ENCODE data around the gene FRY.
A peak's percentile ranks its signal among the peaks of the same experiment; 100 is the strongest.
"Not testable (repeated sequence)": the region's sequence is repeated elsewhere in the genome, so short reads cannot be mapped to it uniquely, and the experiment has no call there.

FRY gene

DNA sequence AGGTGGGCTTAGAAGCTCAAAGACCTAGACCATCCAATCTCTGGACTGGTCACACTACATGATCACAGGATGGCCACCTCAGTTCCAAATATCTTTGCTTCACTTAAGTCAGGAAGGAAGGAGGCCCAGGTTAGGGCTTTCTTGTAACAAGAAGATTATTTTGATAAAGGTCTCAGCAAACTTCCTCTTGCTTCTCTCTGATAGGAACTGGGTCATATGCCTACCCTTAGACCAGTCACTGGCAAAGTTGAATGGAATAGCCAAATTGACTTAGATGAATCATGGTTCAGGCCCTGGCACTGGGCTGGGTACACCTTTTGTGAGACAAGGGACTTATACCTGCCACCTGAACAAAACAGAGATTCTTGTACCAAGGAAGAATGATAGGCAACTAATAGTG is 11.0 kb downstream of the FRY start:
- DNase-seq, result no peak

DNA sequence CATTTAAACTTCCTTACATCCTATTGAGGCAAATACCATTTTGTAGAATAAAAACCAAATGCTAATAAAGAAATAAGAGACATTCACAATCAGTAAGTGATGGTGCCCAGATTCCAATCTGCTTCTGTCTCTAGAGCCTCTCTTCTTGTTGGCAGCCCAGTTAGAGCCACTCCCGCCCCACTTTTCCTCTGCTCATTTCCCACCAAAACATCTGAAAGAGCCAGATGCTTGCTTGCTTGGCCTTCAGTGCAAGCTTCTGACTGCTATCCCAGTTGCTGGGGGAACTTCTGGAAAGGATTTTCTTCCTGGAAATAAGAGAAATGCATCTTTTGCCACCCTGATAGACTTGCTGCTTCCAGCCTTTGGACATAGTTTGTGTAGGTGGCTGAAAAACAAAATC is 12.9 kb downstream of the FRY start:
- no peak for DNase-seq

GRCh38 chr13:32045537-32045936 is 14.0 kb downstream of the FRY start:
- DNase-seq, result no peak

GRCh38 chr13:32045982-32046785 is 14.6 kb downstream of the FRY start:
- DNase-seq, result no peak

DNA sequence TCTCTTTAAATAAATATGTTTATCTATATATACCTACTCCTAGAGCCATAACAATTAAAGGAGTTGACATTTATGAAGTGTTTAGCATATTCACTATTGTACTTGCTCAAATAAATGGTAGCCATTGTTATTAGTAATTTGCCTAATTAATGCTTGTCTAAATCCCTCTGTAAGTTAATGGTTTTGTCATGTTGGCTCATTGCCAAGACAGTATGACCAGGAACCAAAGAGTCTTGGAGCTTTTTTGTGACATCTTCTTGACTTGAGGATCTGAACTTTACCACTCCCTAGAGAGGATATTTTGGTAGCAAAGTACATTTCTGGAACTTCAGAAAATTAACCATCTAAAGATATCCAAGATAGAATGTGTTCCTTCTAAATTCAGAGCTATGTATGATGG is 15.5 kb downstream of the FRY start:
- DNase-seq, result no peak

GRCh38 chr13:32047793-32048192 is 16.2 kb downstream of the FRY start:
- no peak for DNase-seq

DNA sequence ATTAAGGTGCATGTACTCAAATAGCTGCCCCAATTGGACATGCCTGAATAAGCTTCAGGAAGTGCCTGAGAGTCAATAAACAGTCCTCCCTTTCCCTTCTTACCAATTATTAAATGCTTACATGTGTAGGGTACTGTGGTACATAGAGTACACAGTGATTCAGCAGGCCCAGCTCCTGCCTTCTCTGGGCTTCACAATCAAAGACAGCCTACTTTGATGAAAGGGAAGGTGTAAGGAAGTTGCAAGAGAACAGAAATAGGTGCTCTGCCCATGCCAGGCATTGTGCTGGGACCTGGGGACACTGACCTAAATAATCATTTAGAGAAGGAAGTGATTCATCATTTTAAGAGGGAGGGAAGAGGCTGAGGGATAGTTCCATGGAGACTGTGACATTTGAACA is 17.2 kb downstream of the FRY start:
- DNase-seq, result no peak

- DNase-seq, result no peak
Measured at GRCh38 chr13:32051156-32051555, 19.6 kb downstream of the FRY start.

- peak; percentile 93 for DNase-seq
Measured at GRCh38 chr13:32056316-32056715, 24.7 kb downstream of the FRY start.

DNA sequence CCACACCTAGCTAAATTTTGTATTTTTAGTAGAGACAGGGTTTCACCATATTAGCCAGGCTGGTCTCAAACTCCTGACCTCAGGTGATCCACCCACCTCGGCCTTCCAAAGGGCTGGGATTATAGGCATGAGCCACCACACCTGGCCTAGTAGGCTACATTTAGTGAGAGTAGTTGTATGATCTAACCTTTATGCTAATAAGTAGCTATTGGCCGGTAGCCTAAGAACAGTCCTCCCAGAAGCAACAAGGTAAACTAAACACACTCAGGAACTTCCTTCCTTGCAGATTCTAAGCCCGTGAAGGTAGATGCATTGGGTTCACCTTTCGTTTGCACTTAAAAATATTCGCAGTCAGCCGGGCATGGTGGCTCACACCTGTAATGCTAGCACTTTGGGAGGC is 25.8 kb downstream of the FRY start:
- DNase-seq, result not testable (repeated sequence)

- no peak for DNase-seq
Measured at GRCh38 chr13:32059511-32059984, 28.0 kb downstream of the FRY start.

DNA sequence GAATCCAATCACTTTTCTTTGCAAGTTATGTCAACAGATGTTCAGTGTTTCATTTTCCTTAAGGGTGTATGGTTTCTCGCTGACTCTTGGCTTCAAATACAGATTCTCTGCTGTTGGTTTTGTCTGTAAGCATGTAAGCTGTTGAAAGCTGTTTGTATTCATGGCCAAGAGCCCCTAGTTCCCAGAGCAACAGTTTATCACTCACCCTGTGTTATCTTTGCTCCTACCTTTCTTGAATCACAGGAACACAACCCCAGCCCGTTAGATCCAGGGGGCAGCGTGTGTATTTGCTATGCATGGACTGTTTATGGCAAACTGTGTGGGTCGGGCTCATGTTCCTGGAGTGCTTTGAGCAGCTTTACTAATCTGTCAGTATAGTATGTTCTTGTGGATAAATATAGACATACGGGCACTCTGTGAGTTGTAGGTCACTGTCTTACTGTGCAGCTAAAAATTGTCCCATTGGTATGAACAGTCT is 28.9 kb downstream of the FRY start:
- DNase-seq, result no peak

GRCh38 chr13:32063619-32064233 is 32.2 kb downstream of the FRY start:
- DNase-seq, result no peak

GRCh38 chr13:32067149-32067961 is 35.8 kb downstream of the FRY start:
- no peak for DNase-seq

- no peak for DNase-seq
Measured at GRCh38 chr13:32068255-32068654, 36.7 kb downstream of the FRY start.

DNA sequence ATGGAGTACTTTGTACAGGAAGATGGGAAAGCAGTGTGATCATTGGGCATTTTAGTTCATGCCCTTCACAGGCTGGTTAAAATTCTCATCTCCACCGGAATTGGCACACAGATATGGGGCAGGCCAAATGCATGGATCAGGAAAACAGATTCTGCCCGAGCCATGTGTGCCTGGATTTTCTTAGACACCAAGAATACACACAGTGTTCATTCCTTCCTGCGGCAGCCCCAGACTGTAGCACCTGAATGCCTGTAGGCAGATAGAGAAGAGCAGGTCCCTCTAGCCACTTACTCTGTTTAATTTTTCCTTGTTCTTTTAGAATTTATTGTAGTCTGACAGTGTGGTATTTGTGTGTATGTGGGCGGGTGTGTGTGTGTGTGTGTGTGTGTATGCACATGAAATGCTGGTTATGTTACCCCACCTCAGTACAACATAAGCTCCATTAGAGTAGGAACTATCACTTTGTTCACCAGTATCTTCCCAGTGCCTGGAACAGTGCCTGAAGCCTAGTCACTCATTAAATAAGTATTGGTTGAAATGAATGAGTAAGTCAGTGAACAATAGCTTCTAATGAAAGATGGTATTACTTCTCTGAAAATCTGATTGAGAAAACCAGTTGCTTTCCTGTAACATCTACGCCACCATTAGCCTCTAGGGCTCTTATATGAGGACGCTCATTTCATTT is 41.7 kb downstream of the FRY start:
- DNase-seq, result no peak

GRCh38 chr13:32075170-32075851 is 43.7 kb downstream of the FRY start:
- DNase-seq, result no peak

- no peak for DNase-seq
Measured at GRCh38 chr13:32079587-32079986, 48.0 kb downstream of the FRY start.

DNA sequence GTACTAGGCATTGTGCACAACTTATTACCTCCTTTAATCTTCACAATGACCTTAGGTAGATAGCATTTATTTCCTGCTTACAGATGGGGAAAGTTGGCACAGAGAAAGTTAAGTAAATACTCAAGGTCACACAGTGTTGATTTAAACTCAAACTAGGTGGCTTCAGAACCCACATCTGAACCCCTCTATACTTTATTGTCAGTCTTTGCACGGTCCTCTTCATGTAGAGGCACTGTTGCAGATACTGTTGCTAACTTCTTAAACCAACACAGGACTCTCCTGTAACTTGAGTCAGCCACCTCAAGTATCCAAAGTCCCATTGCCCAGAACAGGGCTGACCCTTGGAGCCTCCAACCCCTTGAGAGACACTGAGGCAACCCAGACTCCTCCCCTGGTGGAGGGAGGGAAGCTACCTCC is 48.8 kb downstream of the FRY start:
- DNase-seq, result no peak

- DNase-seq, result no peak
Measured at GRCh38 chr13:32081591-32081990, 50.0 kb downstream of the FRY start.

GRCh38 chr13:32086366-32086765 is 54.8 kb downstream of the FRY start:
- no peak for DNase-seq

DNA sequence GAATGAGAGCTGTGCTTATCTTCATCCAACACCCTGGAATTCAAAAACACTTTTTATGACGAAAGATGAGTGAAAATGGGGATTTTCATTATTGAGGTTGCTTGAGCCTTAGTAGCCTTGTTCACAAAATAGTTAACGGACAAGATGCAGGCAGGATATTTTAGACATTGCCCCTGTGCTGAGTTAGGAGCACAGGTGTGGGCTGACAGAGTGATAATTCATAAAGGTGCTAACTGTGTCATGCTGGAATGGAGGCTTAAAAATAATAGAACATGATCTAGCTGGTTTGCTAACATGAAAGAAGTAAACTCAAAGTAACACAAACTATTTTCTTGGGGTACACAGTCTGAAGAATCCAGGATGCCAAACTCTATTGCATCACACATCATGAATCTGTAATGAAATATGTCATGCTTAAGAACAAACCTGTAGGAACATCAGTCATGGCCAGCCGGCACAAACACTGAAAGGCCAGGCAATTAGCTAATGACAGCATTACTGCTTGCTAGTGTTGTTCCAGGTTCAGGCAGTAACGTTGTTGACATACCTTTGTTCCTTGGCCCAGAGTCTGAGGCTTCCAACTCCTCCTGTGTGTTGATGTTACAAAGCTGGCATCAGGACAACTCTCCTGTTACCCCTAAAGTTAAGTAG is 55.3 kb downstream of the FRY start:
- peak; percentile 31 for DNase-seq

All from COR-L47 (cell line).